GM12874 (cell line): ENCODE measurements around the gene SPAG4.

Source experiments
- CTCF ChIP-seq: IDR thresholded peaks from 2 replicates; pipeline ENCODE4 v1.5.1; 2011; ENCODE audit warnings: low read depth, mild to moderate bottlenecking, control low read depth, low read length, moderate library complexity; ENCODE audit not compliant: insufficient read depth

Gene SPAG4

GRCh38 chr20:35638751-35639150 is 23.1 kb downstream of the SPAG4 start:
- TF ChIP-seq CTCF, result no peak

GRCh38 chr20:35640724-35641123 is 25.1 kb downstream of the SPAG4 start:
- no peak for TF ChIP-seq CTCF

GRCh38 chr20:35641743-35642142 is 26.1 kb downstream of the SPAG4 start:
- no peak for TF ChIP-seq CTCF

- TF ChIP-seq CTCF, result no peak
These were observed 27.4 kb downstream of the SPAG4 start for GRCh38 chr20:35643045-35643444.

GRCh38 chr20:35644806-35645205 is 29.2 kb downstream of the SPAG4 start:
- TF ChIP-seq CTCF, result no peak

GRCh38 chr20:35648836-35649235 is 33.2 kb downstream of the SPAG4 start:
- no peak for TF ChIP-seq CTCF

- no peak for TF ChIP-seq CTCF
These were observed 35.0 kb downstream of the SPAG4 start for GRCh38 chr20:35650632-35651031.

- no peak for TF ChIP-seq CTCF
These were observed 36.3 kb downstream of the SPAG4 start for GRCh38 chr20:35651958-35652357.
